GM21528 (cell line): Measurements from ENCODE around the gene ARHGEF37.

Experiments
- ATAC-seq: cut with Tn5 transposase; IDR thresholded peaks from one replicate; pipeline ENCODE4 v1.9.1; 2021; ENCODE audit warnings: mild to moderate bottlenecking, moderate library complexity; ENCODE audit not compliant: unreplicated experiment, low FRiP score

The ARHGEF37 gene

DNA sequence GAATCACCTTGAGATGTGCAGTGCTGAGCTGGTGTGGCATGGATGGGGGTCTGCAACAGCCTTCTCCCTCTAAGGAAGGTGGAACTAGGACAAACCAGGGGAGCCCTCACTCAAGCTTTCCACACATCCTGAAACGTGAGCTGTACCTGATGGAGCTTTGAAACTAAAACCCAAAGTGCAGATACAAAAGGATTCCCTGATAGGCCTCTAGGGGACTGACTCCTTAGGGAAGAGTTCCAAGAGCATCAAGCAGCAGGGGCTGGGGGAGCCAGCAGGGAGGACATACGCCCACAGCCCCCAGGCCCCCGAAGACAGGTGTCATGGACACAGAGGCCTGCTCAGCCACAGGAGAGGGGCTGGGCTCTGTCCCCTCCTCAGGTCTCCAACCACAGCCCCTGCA is 17.7 kb downstream of the ARHGEF37 start:
- no peak for ATAC-seq

- no peak for ATAC-seq
Observed at GRCh38 chr5:149599375-149599774, 18.1 kb downstream of the ARHGEF37 start.

GRCh38 chr5:149600932-149601331 is 19.6 kb downstream of the ARHGEF37 start:
- no peak for ATAC-seq

DNA sequence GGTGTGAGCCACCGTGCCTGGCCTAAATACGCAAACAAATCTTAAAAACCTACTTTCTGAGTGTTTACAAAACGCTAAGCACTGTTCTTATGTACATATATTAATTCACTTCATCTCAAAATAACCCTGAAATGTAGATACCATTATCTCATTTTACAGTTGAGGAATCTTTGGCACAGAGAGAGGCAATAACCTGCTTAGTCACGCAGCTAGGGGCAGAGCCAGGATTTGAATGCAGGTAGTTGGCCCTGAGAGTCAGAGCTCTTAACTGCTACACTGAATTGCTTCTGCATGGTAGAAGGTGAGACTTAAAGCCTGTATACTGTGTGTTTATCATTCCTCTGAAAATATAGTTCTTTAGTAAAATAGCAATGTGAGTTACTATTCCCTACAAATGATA is 21.9 kb downstream of the ARHGEF37 start:
- no peak for ATAC-seq

DNA sequence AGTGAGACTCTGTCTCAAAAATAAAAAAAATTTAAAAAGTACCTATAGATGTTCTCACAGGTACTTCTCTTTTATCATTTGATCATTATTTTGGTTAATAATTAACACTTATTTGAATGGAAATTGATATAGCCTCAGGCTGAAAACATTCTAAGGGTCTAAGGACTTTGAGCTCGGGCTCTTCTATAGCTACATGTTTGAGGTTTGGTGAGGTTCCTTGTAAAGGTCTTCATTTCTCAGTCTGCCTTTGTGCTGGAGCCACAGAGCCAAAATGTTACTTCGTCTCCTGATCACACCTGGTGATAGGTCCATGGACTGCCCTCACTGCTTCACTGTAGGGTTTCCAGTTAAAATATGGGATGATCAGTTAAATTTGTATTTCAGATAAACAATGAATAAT is 22.6 kb downstream of the ARHGEF37 start:
- no peak for ATAC-seq

GRCh38 chr5:149604321-149604720 is 23.0 kb downstream of the ARHGEF37 start:
- no peak for ATAC-seq

- no peak for ATAC-seq
Observed at GRCh38 chr5:149605354-149605997, 24.2 kb downstream of the ARHGEF37 start.

DNA sequence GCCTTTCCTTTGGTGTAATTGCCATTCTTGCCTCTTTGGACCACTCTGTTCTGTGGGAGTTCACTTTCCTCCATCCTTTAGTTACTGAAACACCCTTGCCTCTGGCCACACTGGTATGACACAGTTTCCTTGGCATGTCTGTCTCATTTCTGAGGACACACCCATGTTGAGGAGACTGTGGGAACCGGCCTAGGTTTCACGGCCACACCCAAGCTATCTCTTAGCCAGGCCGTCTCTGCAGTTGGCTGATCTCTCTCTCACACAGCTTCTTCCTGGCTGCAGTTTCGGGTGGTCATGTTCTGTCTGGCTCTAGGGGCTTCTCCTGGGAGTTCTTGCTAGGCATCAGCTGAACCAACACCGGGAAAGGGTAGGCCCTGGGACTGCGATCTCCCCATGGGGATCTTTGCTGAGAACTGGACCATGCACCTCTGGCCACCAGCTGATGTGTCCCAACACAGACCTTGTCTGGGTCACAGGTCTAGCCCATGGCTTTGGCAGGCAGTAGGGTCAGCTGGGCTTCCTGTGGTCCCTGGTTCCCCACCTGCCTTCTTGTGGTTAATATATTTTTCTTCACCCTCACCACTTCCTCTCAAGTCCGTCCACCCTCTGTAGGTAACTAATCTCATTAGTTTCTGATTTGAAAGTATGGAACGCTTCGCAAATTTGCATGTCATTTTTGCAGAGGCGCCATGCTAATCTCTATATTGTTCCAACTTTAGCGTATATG is 24.9 kb downstream of the ARHGEF37 start:
- ATAC-seq, result peak; percentile 93

DNA sequence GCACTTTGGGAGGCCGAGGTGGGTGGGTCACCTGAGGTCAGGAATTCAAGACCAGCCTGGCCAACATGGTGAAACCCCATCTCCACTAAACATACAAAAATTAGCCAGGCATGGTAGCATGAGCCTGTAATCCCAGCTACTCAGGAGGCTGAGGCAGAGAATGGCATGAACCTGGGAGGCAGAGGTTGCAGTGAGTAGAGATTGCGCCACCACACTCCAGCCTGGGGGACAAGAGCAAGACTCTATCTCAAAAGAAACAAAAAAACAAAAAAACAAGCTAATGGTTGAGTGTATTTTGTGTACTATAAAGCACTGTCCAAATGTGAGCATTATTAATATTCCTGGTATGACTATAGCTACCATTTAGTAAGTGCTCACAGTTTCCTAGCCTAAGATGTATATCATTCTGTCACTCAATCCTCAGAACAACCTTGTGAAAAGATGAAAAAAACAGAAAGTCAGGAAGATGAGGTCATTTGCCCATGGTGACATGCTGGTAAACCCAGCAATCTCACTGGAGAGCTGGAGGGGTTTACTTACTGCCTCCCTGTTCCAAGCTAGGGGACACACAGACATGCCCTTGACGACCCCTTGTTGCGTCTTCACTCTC is 27.7 kb downstream of the ARHGEF37 start:
- ATAC-seq, result no peak

DNA sequence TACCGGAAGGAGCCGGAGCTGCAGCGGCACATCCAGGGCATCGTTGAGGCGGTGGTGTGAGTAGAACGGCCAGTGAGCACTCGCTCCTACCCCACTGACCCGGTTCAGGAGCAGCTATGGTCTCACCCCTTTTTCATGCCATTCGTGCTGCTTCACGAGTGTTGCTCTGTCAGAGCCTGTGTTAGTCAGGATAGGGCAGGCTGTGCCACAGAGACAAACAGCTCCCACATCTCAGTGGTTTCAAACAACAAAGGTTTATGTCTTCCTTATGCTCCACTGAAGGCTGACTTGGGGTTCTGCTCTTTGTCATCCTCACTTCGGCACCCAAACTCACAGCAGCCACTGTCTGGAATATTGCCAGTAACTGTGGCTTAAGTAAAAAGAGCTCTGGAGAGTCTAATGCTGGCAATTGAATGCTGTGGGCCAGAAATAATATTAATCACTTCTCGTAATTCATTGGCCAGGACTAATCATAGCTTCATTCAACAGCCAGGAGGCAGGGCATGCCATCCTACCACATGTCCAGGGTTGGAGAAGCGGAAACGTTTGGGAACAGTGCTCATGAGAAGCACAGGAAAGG is 28.4 kb downstream of the ARHGEF37 start:
- no peak for ATAC-seq

GRCh38 chr5:149610589-149611255 is 29.4 kb downstream of the ARHGEF37 start:
- no peak for ATAC-seq

GRCh38 chr5:149611326-149611725 is 30.0 kb downstream of the ARHGEF37 start:
- ATAC-seq, result no peak

DNA sequence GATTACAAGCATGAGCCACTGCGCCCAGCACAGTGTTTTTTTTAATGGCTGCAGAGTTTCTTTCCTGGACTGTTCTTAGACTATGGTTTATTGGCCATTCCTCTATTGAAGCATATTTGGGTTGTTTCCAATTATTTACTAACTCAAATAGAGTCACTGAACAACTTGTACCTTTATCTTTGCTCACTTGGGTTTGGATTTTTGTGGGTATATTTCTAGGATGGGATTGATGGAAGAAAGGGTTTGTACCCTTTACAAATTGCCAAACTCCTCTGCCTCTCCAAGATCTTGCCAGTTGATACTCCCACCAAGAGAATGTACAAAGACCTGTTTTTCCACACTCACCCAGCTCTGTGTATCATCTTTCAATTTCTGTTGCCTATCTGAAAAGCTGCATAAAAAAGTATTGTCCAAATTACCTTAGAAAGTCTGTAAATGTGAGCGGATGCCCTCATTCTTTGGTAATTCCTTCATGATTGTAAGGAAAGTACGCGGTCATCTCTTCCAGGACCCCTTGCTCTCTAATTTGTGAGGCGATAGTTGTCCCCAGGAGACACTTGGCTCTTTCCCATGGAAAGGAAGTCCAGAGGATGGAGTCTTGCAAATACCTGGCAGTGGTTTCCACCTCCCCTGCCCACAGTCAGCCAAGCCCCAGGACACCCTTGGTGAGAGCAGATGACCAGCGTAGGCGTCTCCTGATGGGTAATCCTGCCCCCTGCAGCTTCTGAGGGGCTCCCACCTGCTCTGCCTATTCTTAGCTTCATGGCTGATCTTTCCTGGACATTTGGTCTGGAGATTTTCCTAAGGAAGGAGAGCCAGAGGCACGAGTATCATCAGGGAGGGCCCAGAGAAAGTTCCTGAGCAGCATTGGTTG is 33.0 kb downstream of the ARHGEF37 start:
- ATAC-seq, result no peak

DNA sequence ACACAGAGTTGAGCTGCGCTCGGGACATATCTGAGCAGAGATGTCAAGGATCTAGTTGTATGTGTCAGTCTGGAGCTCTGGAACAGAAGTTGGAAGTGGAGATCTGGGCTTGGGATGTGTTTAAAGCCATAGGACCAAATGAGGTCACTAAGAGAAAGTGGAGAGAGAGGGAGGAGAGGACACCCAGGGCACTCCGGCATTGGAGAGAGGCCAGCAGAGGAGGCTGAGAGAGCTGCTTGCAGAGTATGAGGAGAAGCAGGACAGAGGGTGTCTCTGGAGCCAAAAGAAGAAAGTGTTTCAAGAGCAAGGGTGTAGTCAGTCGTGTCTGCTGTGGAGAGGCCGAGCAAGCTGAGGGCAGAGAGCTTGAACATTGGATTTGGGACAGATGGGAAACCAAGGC is 34.7 kb downstream of the ARHGEF37 start:
- ATAC-seq, result no peak

DNA sequence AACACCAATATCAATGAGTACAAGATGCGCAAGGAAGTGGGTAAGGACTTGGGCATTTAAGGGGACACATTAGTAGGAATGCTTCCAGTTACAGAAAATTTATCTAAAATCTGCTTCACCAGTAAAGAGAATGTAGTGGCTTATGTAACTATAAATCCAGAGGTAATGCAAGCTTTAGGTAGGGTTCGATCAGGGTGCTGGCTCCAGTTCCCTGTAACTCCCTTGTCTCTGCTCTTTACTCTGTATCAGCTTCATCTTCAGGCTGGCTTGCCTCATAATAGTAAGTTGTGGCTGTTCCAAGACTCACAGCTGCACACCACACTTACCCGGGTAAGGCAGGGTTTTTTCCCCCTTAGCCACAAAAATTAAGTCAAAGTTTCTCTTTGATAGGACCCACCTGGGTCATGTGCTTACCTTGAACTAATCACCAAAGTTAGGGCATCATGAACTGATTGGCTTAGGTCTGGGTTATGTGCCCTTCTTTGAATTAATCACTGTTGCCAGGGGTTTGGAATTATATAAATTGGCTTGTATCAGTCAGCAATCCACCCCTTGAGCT is 35.5 kb downstream of the ARHGEF37 start:
- ATAC-seq, result peak; percentile 62

- ATAC-seq, result no peak
Observed at GRCh38 chr5:149617760-149618306, 36.5 kb downstream of the ARHGEF37 start.

- peak; percentile 54 for ATAC-seq
Observed at GRCh38 chr5:149618581-149619248, 37.4 kb downstream of the ARHGEF37 start.

DNA sequence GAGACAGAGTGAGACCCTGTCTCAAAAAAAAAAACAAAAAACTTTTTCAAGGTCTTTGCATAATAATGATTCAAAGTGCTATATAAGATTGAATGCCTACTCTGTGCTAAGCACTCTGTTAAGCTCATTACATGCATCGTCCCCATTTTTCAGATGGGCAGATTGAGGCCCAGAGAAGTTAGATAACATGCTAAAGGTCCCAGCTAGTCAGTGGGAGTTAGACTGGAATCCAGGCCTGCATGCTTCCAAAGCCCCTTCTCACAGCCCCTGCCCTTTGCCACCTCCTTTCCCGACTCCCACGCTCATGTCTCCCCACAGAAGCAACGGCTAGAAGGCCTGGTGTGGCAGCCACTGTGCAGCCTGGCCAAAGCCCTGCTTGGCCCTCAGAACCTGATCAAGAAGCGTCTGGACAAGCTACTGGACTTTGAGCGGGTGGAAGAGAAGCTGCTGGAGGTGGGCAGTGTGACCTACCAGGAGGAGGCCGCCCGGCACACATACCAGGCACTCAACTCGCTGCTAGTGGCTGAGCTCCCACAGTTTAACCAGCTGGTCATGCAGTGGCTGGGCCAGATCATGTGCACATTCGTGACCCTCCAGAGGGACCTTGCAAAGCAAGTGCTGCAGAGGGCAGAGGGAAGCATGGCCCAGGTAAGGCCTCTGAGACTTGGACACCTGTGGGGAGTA is 40.3 kb downstream of the ARHGEF37 start:
- no peak for ATAC-seq
